Measurements from ENCODE around the gene AMZ1.

AMZ1 gene

GRCh38 chr7:2641406-2642393 lies 46.3 kb upstream of the AMZ1 start:
- H3K4me3 ChIP-seq (ENCODE audit: low read depth, low read length), result no peak overlapping the region
- DNase-seq (ENCODE audit: low read depth, low spot score), result peak; percentile 71
- POLR2A ChIA-PET, result interaction anchor here (0.5 kb wide), 1 partner anchor 18 kb away, joined by 3 read pairs; no protein-coding TSS in a partner anchor
- TF ChIP-seq CTCF (IDR thresholded peaks at IDR 0.05; ENCODE audit: insufficient read depth, low read length, missing control alignments), result no peak
- CTCF ChIA-PET, result no interaction called here

GRCh38 chr7:2643386-2644219 lies 44.4 kb upstream of the AMZ1 start:
- ChIA-PET POLR2A (no interaction called here), CTCF (interaction anchor here (0.7 to 2.1 kb wide), 4 partner anchors 10 to 193 kb away, joined by 3 to 8 read pairs (median 4); no protein-coding TSS in a partner anchor)
- peak; percentile 13 for TF ChIP-seq CTCF (IDR thresholded peaks at IDR 0.05; ENCODE audit: insufficient read depth, low read length, missing control alignments)
- no peak for DNase-seq (ENCODE audit: low read depth, low spot score)
- H3K4me3 ChIP-seq (ENCODE audit: low read depth, low read length), result no peak overlapping the region

GRCh38 chr7:2644220-2644561 lies 43.8 kb upstream of the AMZ1 start:
- no peak overlapping the region for H3K4me3 ChIP-seq (ENCODE audit: low read depth, low read length)
- no peak for TF ChIP-seq CTCF (IDR thresholded peaks at IDR 0.05; ENCODE audit: insufficient read depth, low read length, missing control alignments)
- DNase-seq (ENCODE audit: low read depth, low spot score), result no peak
- POLR2A ChIA-PET, result no interaction called here
- CTCF ChIA-PET, result interaction anchor here (0.7 to 2.1 kb wide), 4 partner anchors 10 to 193 kb away, joined by 3 to 8 read pairs (median 4); no protein-coding TSS in a partner anchor

GRCh38 chr7:2644562-2645273 lies 43.3 kb upstream of the AMZ1 start:
- ChIA-PET POLR2A (no interaction called here), CTCF (interaction anchor here (0.7 to 2.1 kb wide), 7 partner anchors 9 to 194 kb away, joined by 3 to 9 read pairs (median 4); no protein-coding TSS in a partner anchor)
- TF ChIP-seq CTCF (IDR thresholded peaks at IDR 0.05; ENCODE audit: insufficient read depth, low read length, missing control alignments), result no peak
- H3K4me3 ChIP-seq (ENCODE audit: low read depth, low read length), result no peak overlapping the region
- DNase-seq (ENCODE audit: low read depth, low spot score), result no peak

- H3K4me3 ChIP-seq (ENCODE audit: low read depth, low read length), result no peak overlapping the region
- TF ChIP-seq CTCF (IDR thresholded peaks at IDR 0.05; ENCODE audit: insufficient read depth, low read length, missing control alignments), result no peak
- ChIA-PET POLR2A (no interaction called here), CTCF (interaction anchor here (0.7 to 2.1 kb wide), 7 partner anchors 10 to 195 kb away, joined by 3 to 9 read pairs (median 3); no protein-coding TSS in a partner anchor)
- DNase-seq (ENCODE audit: low read depth, low spot score), result no peak
Measured at GRCh38 chr7:2645274-2645868, 42.6 kb upstream of the AMZ1 start.
